ENCODE measurements around the gene FSTL4. TPM values are rescaled to one million over a fixed set of nuclear protein-coding genes. Genes with fewer than 3 reads are reported as not detected.

FSTL4 gene
- total RNA-seq, 1 experiment from 2014 or later, result not detected

DNA sequence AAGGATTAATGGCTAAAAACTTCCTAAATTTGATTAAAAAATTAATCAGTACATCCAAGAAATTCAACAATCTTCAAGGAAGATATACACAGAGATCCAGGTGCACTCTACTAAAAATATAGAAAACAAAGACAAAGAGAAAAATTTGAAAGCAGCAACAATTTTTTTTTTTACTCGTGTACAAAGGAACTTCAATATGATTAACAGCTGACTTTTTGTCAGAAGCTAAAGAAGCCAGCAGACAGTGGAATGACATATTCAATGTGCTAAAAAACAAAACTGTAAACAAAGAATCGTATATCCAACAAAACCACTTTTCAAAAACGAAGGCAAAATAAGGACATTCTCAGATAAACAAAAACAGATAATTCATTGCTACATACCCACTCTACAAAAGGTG is 234.6 kb downstream of the FSTL4 start:
- no TSS peak for BruUV-seq (replicated peaks)
- no peaks in the 10 kb centered on the region for H3K36me3 ChIP-seq (ENCODE audit: low read depth)
- no peak overlapping the region for H3K4me3 ChIP-seq
- peaks cover 16% of the 10 kb centered on the region; the same call in 1 of the 2 replicates for H3K9me3 ChIP-seq (ENCODE audit: insufficient read depth, low read depth)
- TF ChIP-seq CTCF (conservative IDR thresholded peaks at IDR 0.05) (no peak), EZH2 (IDR thresholded peaks at IDR 0.05; ENCODE audit: low read depth) (no peak)
- H3K79me2 ChIP-seq (ENCODE audit: low read depth), result no peaks in the 10 kb centered on the region
- intact Hi-C loops (cut with micrococcal nuclease; ENCODE audit: unreplicated experiment), result no loop called here
- H3K4me2 ChIP-seq, result no peak overlapping the region
- no peaks in the 10 kb centered on the region for H3K4me1 ChIP-seq (replicated peaks; ENCODE audit: insufficient read depth)
- H3K27ac ChIP-seq, result no peak overlapping the region
- CTCF ChIA-PET, result no interaction called here
- H3F3A ChIP-seq (ENCODE audit: insufficient read depth, low read depth), result no peaks in the 10 kb centered on the region
- POLR2A ChIA-PET (ENCODE audit: unreplicated experiment), result no interaction called here
- no peaks in the 10 kb centered on the region for H3K9me2 ChIP-seq (ENCODE audit: insufficient read depth)
- H3K27me3 ChIP-seq (ENCODE audit: insufficient read depth, low read depth), result no peaks in the 10 kb centered on the region
- H2AFZ ChIP-seq, result no peak overlapping the region
- no peak for DNase-seq
- no peaks in the 10 kb centered on the region for H4K20me1 ChIP-seq (ENCODE audit: insufficient read depth)

DNA sequence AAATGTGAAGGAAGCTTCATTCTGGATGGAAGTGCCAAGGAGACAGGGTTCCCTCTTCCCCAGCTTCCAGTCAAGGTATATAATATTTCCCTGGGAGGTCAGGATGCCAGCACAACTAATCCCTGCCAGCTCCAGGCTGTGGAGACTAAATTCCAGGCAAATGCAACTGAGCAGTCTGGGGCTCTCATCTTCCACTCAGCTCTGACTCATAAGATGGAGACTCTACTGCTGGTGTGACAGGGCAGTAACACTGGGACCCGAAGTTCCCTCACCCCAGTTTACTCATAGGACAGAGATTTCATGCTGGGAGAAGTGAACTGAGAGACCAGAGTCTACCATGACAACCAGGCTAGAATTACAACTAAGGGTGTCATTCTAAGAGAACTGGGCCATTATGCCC is 235.4 kb downstream of the FSTL4 start:
- ChIA-PET CTCF (no interaction called here), POLR2A (ENCODE audit: unreplicated experiment) (no interaction called here)
- H2AFZ ChIP-seq, result no peak overlapping the region
- no peaks in the 10 kb centered on the region for H4K20me1 ChIP-seq (ENCODE audit: insufficient read depth)
- no peaks in the 10 kb centered on the region for H3K27me3 ChIP-seq (ENCODE audit: insufficient read depth, low read depth)
- no peak for DNase-seq
- no peak overlapping the region for H3K4me2 ChIP-seq
- H3F3A ChIP-seq (ENCODE audit: insufficient read depth, low read depth), result no peaks in the 10 kb centered on the region
- H3K4me3 ChIP-seq, result no peak overlapping the region
- H3K9me2 ChIP-seq (ENCODE audit: insufficient read depth), result no peaks in the 10 kb centered on the region
- H3K27ac ChIP-seq, result no peak overlapping the region
- H3K79me2 ChIP-seq (ENCODE audit: low read depth), result no peaks in the 10 kb centered on the region
- intact Hi-C loops (cut with micrococcal nuclease; ENCODE audit: unreplicated experiment), result no loop called here
- peaks cover 16% of the 10 kb centered on the region; the same call in 1 of the 2 replicates for H3K9me3 ChIP-seq (ENCODE audit: insufficient read depth, low read depth)
- no TSS peak for BruUV-seq (replicated peaks)
- no peak for TF ChIP-seq EZH2 (IDR thresholded peaks at IDR 0.05; ENCODE audit: low read depth)
- no peak for TF ChIP-seq CTCF (conservative IDR thresholded peaks at IDR 0.05)
- no peaks in the 10 kb centered on the region for H3K36me3 ChIP-seq (ENCODE audit: low read depth)
- H3K4me1 ChIP-seq (replicated peaks; ENCODE audit: insufficient read depth), result 0 out of 2 replicates have a peak, but pooled peaks cover under 1% of the 10 kb centered on the region

DNA sequence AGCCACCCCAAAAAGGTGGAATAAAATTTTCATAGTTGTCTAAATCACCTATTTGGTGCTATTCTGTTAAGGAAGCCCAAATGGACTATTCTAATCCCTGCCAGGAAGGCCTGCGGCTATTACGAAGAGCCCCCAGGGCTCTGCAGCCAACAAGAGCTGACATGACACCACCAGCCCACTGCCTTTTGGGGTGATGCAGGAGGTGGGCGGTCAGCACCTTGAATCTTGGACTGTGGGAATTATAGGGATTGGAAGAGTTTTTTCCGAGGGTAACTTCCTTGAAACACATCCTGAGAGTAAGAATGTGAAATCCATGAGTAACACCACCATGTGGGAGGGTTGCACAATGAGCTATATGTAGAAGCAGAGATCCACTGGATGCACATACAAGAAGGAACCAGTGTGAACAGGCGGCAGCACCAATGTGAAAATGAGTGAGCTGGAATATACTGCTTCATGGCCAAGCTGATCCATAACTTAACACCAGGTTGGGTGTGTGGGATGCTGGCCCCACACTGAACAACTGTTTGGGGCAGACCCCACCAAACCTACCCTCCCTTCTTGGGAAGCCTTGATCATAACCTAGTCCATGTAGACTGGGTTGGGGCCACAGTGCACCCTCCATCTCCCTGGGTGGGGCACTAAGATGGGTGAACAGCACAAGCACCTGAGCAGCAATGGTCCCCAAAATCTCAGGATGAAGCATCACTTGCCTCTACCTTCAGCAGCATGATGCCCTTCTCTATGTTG is 239.0 kb downstream of the FSTL4 start:
- H3K9me2 ChIP-seq (ENCODE audit: insufficient read depth), result no peaks in the 10 kb centered on the region
- peaks cover 14% of the 10 kb centered on the region; the same call in 1 of the 2 replicates for H3K9me3 ChIP-seq (ENCODE audit: insufficient read depth, low read depth)
- H3K27ac ChIP-seq, result no peak overlapping the region
- POLR2A ChIA-PET (ENCODE audit: unreplicated experiment), result no interaction called here
- H3K36me3 ChIP-seq (ENCODE audit: low read depth), result no peaks in the 10 kb centered on the region
- TF ChIP-seq CTCF (conservative IDR thresholded peaks at IDR 0.05) (no peak), EZH2 (IDR thresholded peaks at IDR 0.05; ENCODE audit: low read depth) (no peak)
- no peak overlapping the region for H2AFZ ChIP-seq
- intact Hi-C loops (cut with micrococcal nuclease; ENCODE audit: unreplicated experiment), result no loop called here
- DNase-seq, result no peak
- BruUV-seq (replicated peaks), result no TSS peak
- H4K20me1 ChIP-seq (ENCODE audit: insufficient read depth), result no peaks in the 10 kb centered on the region
- CTCF ChIA-PET, result no interaction called here
- H3K4me1 ChIP-seq (replicated peaks; ENCODE audit: insufficient read depth), result peaks cover 28% of the 10 kb centered on the region
- H3K27me3 ChIP-seq (ENCODE audit: insufficient read depth, low read depth), result no peaks in the 10 kb centered on the region
- no peak overlapping the region for H3K4me3 ChIP-seq
- no peak overlapping the region for H3K4me2 ChIP-seq
- peaks cover 6% of the 10 kb centered on the region; the same call in 1 of the 2 replicates for H3F3A ChIP-seq (ENCODE audit: insufficient read depth, low read depth)
- no peaks in the 10 kb centered on the region for H3K79me2 ChIP-seq (ENCODE audit: low read depth)
